ENCODE data around the gene DIDO1. TPM values are rescaled to one million over a fixed set of nuclear protein-coding genes. Genes with fewer than 3 reads are reported as not detected.

The DIDO1 gene
- 10 to 100 TPM; 40.1 to 52.7 TPM for total RNA-seq

- ATAC-seq (peak; percentile 81 to 82), DNase-seq (ENCODE audit: low spot score in 2 of 2) (peak; percentile 90)
- H3K27ac Mint-ChIP-seq: peak within 1 kb of the TSS; percentile 95
- no peaks in the 10 kb centered on the region for H3K9me3 Mint-ChIP-seq
- H3K36me3 Mint-ChIP-seq: peaks cover 7 to 8% of the 10 kb centered on the region in 2 donors
Observed at GRCh38 chr20:62926229-62927127, at the start of gene DIDO1. TSS of gene DIDO1 (minus strand) at chr20:62926505.

GRCh38 chr20:62975251-62975760 is 49.0 kb upstream of the DIDO1 start:
- no peaks in the 10 kb centered on the region for H3K9me3 Mint-ChIP-seq
- no peak overlapping the region for H3K27ac Mint-ChIP-seq
- H3K36me3 Mint-ChIP-seq: no peaks in the 10 kb centered on the region
- ATAC-seq (no peak), DNase-seq (ENCODE audit: low spot score in 2 of 2) (no peak)

GRCh38 chr20:62972845-62973745 is 46.8 kb upstream of the DIDO1 start:
- ATAC-seq (peak in 1 of 2 donors; percentile 5), DNase-seq (ENCODE audit: low spot score in 2 of 2) (no peak)
- Mint-ChIP-seq H3K9me3 (no peaks in the 10 kb centered on the region), H3K27ac (no peak overlapping the region), H3K36me3 (no peaks in the 10 kb centered on the region)

- Mint-ChIP-seq H3K27ac (no peak overlapping the region), H3K36me3 (no peaks in the 10 kb centered on the region), H3K9me3 (no peaks in the 10 kb centered on the region)
- ATAC-seq (peak; percentile 95 to 97), DNase-seq (ENCODE audit: low spot score in 2 of 2) (peak; percentile 72 to 92)
Observed at GRCh38 chr20:62971950-62972844, 45.9 kb upstream of the DIDO1 start.

GRCh38 chr20:62971211-62971949 is 45.1 kb upstream of the DIDO1 start:
- H3K36me3 Mint-ChIP-seq: no peaks in the 10 kb centered on the region
- no peak overlapping the region for H3K27ac Mint-ChIP-seq
- no peaks in the 10 kb centered on the region for H3K9me3 Mint-ChIP-seq
- DNase-seq (ENCODE audit: low spot score in 2 of 2) (no peak), ATAC-seq (no peak)

GRCh38 chr20:62970307-62971210 is 44.3 kb upstream of the DIDO1 start:
- ATAC-seq (no peak), DNase-seq (ENCODE audit: low spot score in 2 of 2) (no peak)
- Mint-ChIP-seq H3K36me3 (no peaks in the 10 kb centered on the region), H3K27ac (no peak overlapping the region), H3K9me3 (no peaks in the 10 kb centered on the region)

- DNase-seq (ENCODE audit: low spot score in 2 of 2): no peak
- no peak overlapping the region for H3K27ac Mint-ChIP-seq
- no peak for ATAC-seq
- H3K36me3 Mint-ChIP-seq: no peaks in the 10 kb centered on the region
- H3K9me3 Mint-ChIP-seq: no peaks in the 10 kb centered on the region
Observed at GRCh38 chr20:62969939-62970306, 43.6 kb upstream of the DIDO1 start.

GRCh38 chr20:62969179-62969760 is 43.0 kb upstream of the DIDO1 start:
- no peak for ATAC-seq
- Mint-ChIP-seq H3K36me3 (no peaks in the 10 kb centered on the region), H3K27ac (peak overlapping the region in 1 of 2 donors; percentile 30), H3K9me3 (no peaks in the 10 kb centered on the region)
- DNase-seq (ENCODE audit: low spot score in 2 of 2): no peak

GRCh38 chr20:62968378-62969178 is 42.3 kb upstream of the DIDO1 start:
- no peak for DNase-seq (ENCODE audit: low spot score in 2 of 2)
- H3K36me3 Mint-ChIP-seq: no peaks in the 10 kb centered on the region

GRCh38 chr20:62967628-62968351 is 41.5 kb upstream of the DIDO1 start:
- no peaks in the 10 kb centered on the region for H3K9me3 Mint-ChIP-seq
- DNase-seq (ENCODE audit: low spot score in 2 of 2): no peak

More at GRCh38 chr20:62968378-62969178, 42.3 kb upstream of the DIDO1 start:
- Mint-ChIP-seq H3K9me3 (no peaks in the 10 kb centered on the region), H3K27ac (no peak overlapping the region)
- no peak for ATAC-seq

GRCh38 chr20:62967149-62967501 is 40.8 kb upstream of the DIDO1 start:
- no peaks in the 10 kb centered on the region for H3K9me3 Mint-ChIP-seq
- no peak for ATAC-seq
- DNase-seq (ENCODE audit: low spot score in 2 of 2): no peak
- H3K36me3 Mint-ChIP-seq: no peaks in the 10 kb centered on the region
- no peak overlapping the region for H3K27ac Mint-ChIP-seq

More at GRCh38 chr20:62967628-62968351, 41.5 kb upstream of the DIDO1 start:
- Mint-ChIP-seq H3K27ac (no peak overlapping the region), H3K36me3 (no peaks in the 10 kb centered on the region)
- ATAC-seq: no peak

GRCh38 chr20:62966212-62967148 is 40.2 kb upstream of the DIDO1 start:
- Mint-ChIP-seq H3K36me3 (no peaks in the 10 kb centered on the region), H3K27ac (no peak overlapping the region), H3K9me3 (no peaks in the 10 kb centered on the region)
- DNase-seq (ENCODE audit: low spot score in 2 of 2) (no peak), ATAC-seq (no peak)
